RCC 7860 (cell line): Measurements from ENCODE around the gene SMC4.
"Not testable (repeated sequence)": the region's sequence is repeated elsewhere in the genome, so short reads cannot be mapped to it uniquely, and the experiment has no call there.

Experiments used
- DNase-seq: peaks from one replicate; pipeline ENCODE4 v3.0.0-alpha.2; 2015; ENCODE audit warnings: low spot score
- FAIRE-seq: peaks from 2 replicates; lab custom pipeline; 2012; peaks lifted over from hg19 to GRCh38; lab: Jason Lieb, UNC

The SMC4 gene

GRCh38 chr3:160440687-160441086 is 41.2 kb downstream of the SMC4 start:
- DNase-seq: no peak
- FAIRE-seq: no peak

- FAIRE-seq (no peak), DNase-seq (no peak)
Measured at GRCh38 chr3:160444411-160444810, 45.0 kb downstream of the SMC4 start.

GRCh38 chr3:160445854-160446253 is 46.4 kb downstream of the SMC4 start:
- DNase-seq: no peak
- no peak for FAIRE-seq

- no peak for FAIRE-seq
- no peak for DNase-seq
Measured at GRCh38 chr3:160446522-160447056, 47.1 kb downstream of the SMC4 start.

- DNase-seq: no peak
Measured at GRCh38 chr3:160447544-160447943, 48.1 kb downstream of the SMC4 start.

GRCh38 chr3:160448845-160449635 is 49.6 kb downstream of the SMC4 start:
- DNase-seq (no peak), FAIRE-seq (no peak)

More at GRCh38 chr3:160447544-160447943, 48.1 kb downstream of the SMC4 start:
- FAIRE-seq: peak; percentile 44

GRCh38 chr3:160449636-160450598 is 50.5 kb downstream of the SMC4 start, which contains the start of gene TRIM59:
Gene TRIM59, minus strand, starts transcription at chr3:160449786. Its CDS starts 10,603 bp downstream, at chr3:160439183.
- DNase-seq: peak; percentile 93
- FAIRE-seq: peak; percentile 60

GRCh38 chr3:160450846-160451245 is 51.4 kb downstream of the SMC4 start:
- peak; percentile 62 for DNase-seq

GRCh38 chr3:160451602-160452001 is 52.2 kb downstream of the SMC4 start:
- DNase-seq (no peak), FAIRE-seq (no peak)

More at GRCh38 chr3:160450846-160451245, 51.4 kb downstream of the SMC4 start:
- FAIRE-seq: peak; percentile 67

GRCh38 chr3:160452251-160452650 is 52.8 kb downstream of the SMC4 start:
- FAIRE-seq, DNase-seq: not testable (repeated sequence)

- DNase-seq (no peak), FAIRE-seq (no peak)
Measured at GRCh38 chr3:160454995-160455394, 55.5 kb downstream of the SMC4 start.

GRCh38 chr3:160455846-160456245 is 56.4 kb downstream of the SMC4 start:
- DNase-seq: no peak
- FAIRE-seq: no peak

GRCh38 chr3:160458151-160458550 is 58.7 kb downstream of the SMC4 start:
- DNase-seq (no peak), FAIRE-seq (no peak)

GRCh38 chr3:160459450-160459970 is 60.1 kb downstream of the SMC4 start:
- FAIRE-seq (no peak), DNase-seq (no peak)

GRCh38 chr3:160460033-160460432 is 60.6 kb downstream of the SMC4 start:
- DNase-seq: no peak
- no peak for FAIRE-seq

GRCh38 chr3:160464321-160464720 is 64.9 kb downstream of the SMC4 start:
- no peak for FAIRE-seq

GRCh38 chr3:160464971-160465370 is 65.5 kb downstream of the SMC4 start:
- DNase-seq (no peak), FAIRE-seq (no peak)

More at GRCh38 chr3:160464321-160464720, 64.9 kb downstream of the SMC4 start:
- no peak for DNase-seq

GRCh38 chr3:160470181-160470580 is 70.7 kb downstream of the SMC4 start:
- FAIRE-seq (no peak), DNase-seq (no peak)

GRCh38 chr3:160471892-160472291 is 72.4 kb downstream of the SMC4 start:
- FAIRE-seq: no peak
- no peak for DNase-seq

GRCh38 chr3:160472344-160472743 is 72.9 kb downstream of the SMC4 start:
- peak; percentile 64 for DNase-seq
- peak; percentile 77 for FAIRE-seq

- DNase-seq (no peak), FAIRE-seq (no peak)
Measured at GRCh38 chr3:160473221-160473620, 73.8 kb downstream of the SMC4 start.
